Measurements from ENCODE around the gene RNF157. TPM values are rescaled to one million over a fixed set of nuclear protein-coding genes. Genes with fewer than 3 reads are reported as not detected.

Gene RNF157
- total and polyA plus RNA-seq, 4 donors: 0.36 to 3.8 (median 1.8) TPM

DNA sequence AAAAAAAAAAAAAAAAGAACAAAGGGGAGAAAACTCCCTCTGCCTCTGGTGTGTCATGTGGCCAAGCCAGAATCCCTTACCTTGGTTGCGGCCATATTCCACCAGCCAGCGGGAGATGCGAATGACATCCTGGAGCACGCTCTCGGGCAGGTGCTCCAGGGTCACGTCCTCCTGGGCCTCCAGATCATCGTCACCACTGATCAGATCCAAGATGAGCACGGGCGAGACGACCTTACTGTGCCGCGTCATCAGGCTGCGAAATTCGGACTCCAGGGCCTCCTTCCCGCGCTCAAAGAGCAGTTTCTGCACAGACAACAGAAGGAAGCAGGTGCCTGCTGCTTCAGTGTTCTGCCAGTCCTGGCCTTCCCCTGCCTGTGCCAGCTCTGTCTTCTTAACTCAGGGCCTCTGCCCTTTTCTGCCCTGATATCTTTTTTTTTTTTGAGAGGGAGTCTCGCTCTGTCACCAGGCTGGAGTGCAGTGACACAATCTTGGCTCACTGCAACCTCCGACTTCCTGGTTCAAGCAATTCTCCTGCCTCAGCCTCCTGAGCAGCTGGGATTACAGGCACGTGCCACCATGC, 142.5 kb downstream of the RNF157 start:
- Histone ChIP-seq H3K27ac (ENCODE audit: low read depth in 1 of 2, low read length in 2 of 2) (no peak overlapping the region), H3K36me3 (ENCODE audit: control insufficient read depth in 1 of 2, insufficient read depth in 2 of 2, low read length in 1 of 2) (peaks cover 5 to 6% of the 10 kb centered on the region in 2 donors), H3K27me3 (ENCODE audit: control insufficient read depth in 1 of 2, insufficient read depth in 2 of 2, low read length in 1 of 2) (no peaks in the 10 kb centered on the region), H3K4me3 (ENCODE audit: low read length in 2 of 2) (no peak overlapping the region), H3K4me1 (ENCODE audit: control insufficient read depth in 1 of 2, insufficient read depth in 2 of 2, low read length in 2 of 2) (peaks cover 0 to 2% of the 10 kb centered on the region in 2 donors), H3K9me3 (ENCODE audit: control insufficient read depth, low read length) (no peaks in the 10 kb centered on the region)
- DNase-seq: peak in 1 of 2 donors; percentile 52
- intact Hi-C loops (cut with DNase I): no loop called here
- no peak for ATAC-seq (ENCODE audit: low FRiP score)
- 90 to 96% methylated on average over 19 of the region's 19 CpGs for WGBS, 2 donors

DNA sequence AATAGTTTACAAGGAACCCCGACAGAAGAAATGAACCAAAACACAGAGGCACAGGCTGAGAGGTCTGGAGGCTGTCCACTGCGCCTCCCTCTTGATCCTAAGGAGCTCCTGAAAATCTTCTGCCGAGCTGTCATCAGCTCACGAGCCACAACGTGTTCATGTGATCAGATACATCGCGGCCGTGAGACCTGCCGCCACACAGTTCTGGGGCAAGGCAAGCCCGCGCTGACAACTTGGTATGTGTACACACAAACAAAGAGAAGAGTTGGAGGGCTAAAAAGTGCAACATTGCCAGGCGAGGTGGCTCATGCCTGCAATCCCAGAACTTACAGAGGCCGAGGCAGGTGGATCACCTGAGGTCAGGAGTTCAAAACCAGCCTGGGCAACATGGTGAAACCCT, 144.3 kb downstream of the RNF157 start:
- H3K4me3 ChIP-seq (ENCODE audit: low read length in 2 of 2): no peak overlapping the region
- peaks cover 6% of the 10 kb centered on the region in 2 donors for H3K36me3 ChIP-seq (ENCODE audit: control insufficient read depth in 1 of 2, insufficient read depth in 2 of 2, low read length in 1 of 2)
- H3K27me3 ChIP-seq (ENCODE audit: control insufficient read depth in 1 of 2, insufficient read depth in 2 of 2, low read length in 1 of 2): no peaks in the 10 kb centered on the region
- no peaks in the 10 kb centered on the region for H3K9me3 ChIP-seq (ENCODE audit: control insufficient read depth, low read length)
- no peak overlapping the region for H3K27ac ChIP-seq (ENCODE audit: low read depth in 1 of 2, low read length in 2 of 2)
- ATAC-seq (ENCODE audit: low FRiP score) (no peak), DNase-seq (peak in 1 of 2 donors; percentile 64)
- intact Hi-C loops (cut with DNase I): no loop called here
- no peaks in the 10 kb centered on the region for H3K4me1 ChIP-seq (ENCODE audit: control insufficient read depth in 1 of 2, insufficient read depth in 2 of 2, low read length in 2 of 2)
- 83 to 92% methylated on average over 13 of the region's 13 CpGs for WGBS, 2 donors

DNA sequence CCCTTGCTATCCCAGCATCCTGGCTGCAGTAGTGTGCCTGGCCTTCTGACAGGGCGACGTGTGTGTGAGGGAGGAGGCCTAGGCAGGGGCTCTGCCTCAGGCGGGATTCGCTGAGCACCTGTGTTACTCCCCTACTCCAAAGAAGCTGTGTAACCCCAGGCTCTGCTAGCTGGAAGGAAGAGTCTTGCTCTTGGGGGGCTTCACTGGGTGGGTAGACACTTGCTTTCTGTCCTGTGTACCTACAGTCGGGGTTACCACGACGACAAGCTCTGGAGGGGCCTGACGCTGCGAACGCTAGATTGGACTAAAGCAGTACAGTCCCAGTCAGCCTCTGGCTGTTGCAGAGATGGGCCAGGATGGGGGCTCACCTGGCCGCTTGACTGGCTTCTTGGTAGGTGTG, 146.2 kb downstream of the RNF157 start:
- Histone ChIP-seq H3K9me3 (ENCODE audit: control insufficient read depth, low read length) (no peaks in the 10 kb centered on the region), H3K27me3 (ENCODE audit: control insufficient read depth in 1 of 2, insufficient read depth in 2 of 2, low read length in 1 of 2) (no peaks in the 10 kb centered on the region), H3K27ac (ENCODE audit: low read depth in 1 of 2, low read length in 2 of 2) (no peak overlapping the region), H3K4me1 (ENCODE audit: control insufficient read depth in 1 of 2, insufficient read depth in 2 of 2, low read length in 2 of 2) (no peaks in the 10 kb centered on the region), H3K36me3 (ENCODE audit: control insufficient read depth in 1 of 2, insufficient read depth in 2 of 2, low read length in 1 of 2) (peaks cover 6 to 9% of the 10 kb centered on the region in 2 donors), H3K4me3 (ENCODE audit: low read length in 2 of 2) (no peak overlapping the region)
- ATAC-seq (ENCODE audit: low FRiP score) (no peak), DNase-seq (peak in 1 of 2 donors; percentile 55)
- WGBS, 2 donors: 83 to 95% methylated on average over 11 of the region's 11 CpGs
- intact Hi-C loops (cut with DNase I): no loop called here

DNA sequence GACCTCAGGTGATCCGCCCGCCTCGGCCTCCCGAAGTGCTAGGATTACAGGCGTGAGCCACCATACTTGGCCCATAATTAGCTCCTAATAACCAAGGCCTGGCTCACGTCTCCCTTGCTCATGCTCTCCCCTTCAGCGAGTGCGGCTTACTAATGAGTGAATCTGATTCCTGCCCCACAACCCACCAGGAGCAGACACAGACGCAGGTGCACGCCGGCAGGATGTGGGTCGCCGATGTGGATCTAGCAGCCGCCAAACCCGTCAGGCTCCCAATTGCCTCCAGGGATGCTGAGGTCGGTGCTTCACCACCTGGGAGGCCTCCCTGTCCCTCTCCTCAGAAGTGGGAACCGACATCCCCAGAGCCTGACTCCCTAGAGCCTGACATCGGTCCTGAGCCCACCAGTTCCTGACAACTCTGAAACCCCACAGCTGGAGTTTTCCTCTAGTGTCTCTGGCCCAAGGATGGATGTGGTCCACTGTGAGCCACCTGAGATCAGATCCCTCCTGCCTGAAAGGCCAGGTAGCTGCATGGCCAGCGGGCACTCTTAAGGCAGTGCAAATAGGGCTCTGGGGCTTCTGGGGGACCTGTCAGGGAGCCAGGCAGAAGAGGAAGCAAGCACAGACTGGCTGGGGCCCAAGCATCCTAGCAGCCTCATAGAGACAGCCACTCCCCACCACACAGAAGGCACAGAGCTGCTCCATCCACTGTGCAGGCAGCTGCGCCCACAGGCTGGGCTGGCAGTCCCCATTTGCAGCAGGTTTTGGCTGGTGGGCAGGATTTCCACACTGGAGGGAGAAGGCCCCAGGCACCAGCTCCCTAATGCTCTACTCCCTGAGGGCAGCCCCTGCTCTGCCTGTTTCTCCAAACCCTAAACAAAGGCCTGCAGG, 147.5 kb downstream of the RNF157 start:
- H3K27me3 ChIP-seq (ENCODE audit: control insufficient read depth in 1 of 2, insufficient read depth in 2 of 2, low read length in 1 of 2): no peaks in the 10 kb centered on the region
- H3K27ac ChIP-seq (ENCODE audit: low read depth in 1 of 2, low read length in 2 of 2): no peak overlapping the region
- ATAC-seq (ENCODE audit: low FRiP score) (no peak), DNase-seq (peak in 1 of 2 donors; percentile 43)
- no peak overlapping the region for H3K4me3 ChIP-seq (ENCODE audit: low read length in 2 of 2)
- H3K9me3 ChIP-seq (ENCODE audit: control insufficient read depth, low read length): no peaks in the 10 kb centered on the region
- no peaks in the 10 kb centered on the region for H3K4me1 ChIP-seq (ENCODE audit: control insufficient read depth in 1 of 2, insufficient read depth in 2 of 2, low read length in 2 of 2)
- 93 to 95% methylated on average over 19 to 20 of the region's 20 CpGs for WGBS, 2 donors
- intact Hi-C loops (cut with DNase I): no loop called here
- H3K36me3 ChIP-seq (ENCODE audit: control insufficient read depth in 1 of 2, insufficient read depth in 2 of 2, low read length in 1 of 2): peaks cover 6 to 15% of the 10 kb centered on the region in 2 donors

Small RNA genes lying within 50 kb of the gene (microRNA-seq; reads per million reads assigned to microRNA genes)
- 0.99 to 1.8 reads per million in 2 donors for gene MIR6868

Other genes with a start within 250 kb of the RNF157 start
- gene CDK3, start 239.6 kb downstream of the RNF157 start, total RNA-seq: 1 to 10 TPM; 3.5 to 7.2 TPM
- 10 to 100 TPM in 1 of 2 donors, 1 to 10 TPM in 1; 3.9 to 24.0 TPM for gene CDK3, start 239.6 kb downstream of the RNF157 start, polyA plus RNA-seq
- under 1 TPM; 0.16 to 0.21 TPM for gene EVPL, start 213.2 kb downstream of the RNF157 start, total RNA-seq
- 10 to 100 TPM in 1 of 2 donors, under 1 TPM in 1; 0.10 to 12.5 TPM for gene EVPL, start 213.2 kb downstream of the RNF157 start, polyA plus RNA-seq
- gene SRP68, start 168.0 kb downstream of the RNF157 start, total RNA-seq: 10 to 100 TPM; 57.6 to 60.9 TPM
- gene SRP68, start 168.0 kb downstream of the RNF157 start, polyA plus RNA-seq: 10 to 100 TPM; 35.1 to 41.8 TPM
- not detected for gene GALR2, start 165.7 kb downstream of the RNF157 start, total RNA-seq
- gene GALR2, start 165.7 kb downstream of the RNF157 start, polyA plus RNA-seq: not detected
- not detected for gene ZACN, start 161.3 kb downstream of the RNF157 start, total RNA-seq
- 1 to 10 TPM in 1 of 2 donors, under 1 TPM in 1; 0.75 to 3.0 TPM for gene ZACN, start 161.3 kb downstream of the RNF157 start, polyA plus RNA-seq
- gene EXOC7, start 136.7 kb downstream of the RNF157 start, total RNA-seq: 100 to 1,000 TPM in 1 of 2 donors, 10 to 100 TPM in 1; 98.8 to 138 TPM
- gene EXOC7, start 136.7 kb downstream of the RNF157 start, polyA plus RNA-seq: 100 to 1,000 TPM in 1 of 2 donors, 10 to 100 TPM in 1; 25.7 to 102 TPM
- not detected for gene FOXJ1, start 99.2 kb downstream of the RNF157 start, total RNA-seq
- gene FOXJ1, start 99.2 kb downstream of the RNF157 start, polyA plus RNA-seq: not detected
- 10 to 100 TPM; 25.8 to 30.2 TPM for gene UBALD2, start 24.9 kb upstream of the RNF157 start, total RNA-seq
- gene UBALD2, start 24.9 kb upstream of the RNF157 start, polyA plus RNA-seq: 10 to 100 TPM; 23.2 to 27.7 TPM
- 1 to 10 TPM; 3.4 to 4.2 TPM for gene QRICH2, start 67.8 kb upstream of the RNF157 start, total RNA-seq
- gene QRICH2, start 67.8 kb upstream of the RNF157 start, polyA plus RNA-seq: 10 to 100 TPM in 1 of 2 donors, 1 to 10 TPM in 1; 1.4 to 12.8 TPM
- 10 to 100 TPM; 47.2 to 64.4 TPM for gene PRPSAP1, start 113.4 kb upstream of the RNF157 start, total RNA-seq
- 10 to 100 TPM; 29.7 to 45.2 TPM for gene PRPSAP1, start 113.4 kb upstream of the RNF157 start, polyA plus RNA-seq
- gene SPHK1, start 144.1 kb upstream of the RNF157 start, total RNA-seq: 10 to 100 TPM; 22.2 to 24.5 TPM
- gene SPHK1, start 144.1 kb upstream of the RNF157 start, polyA plus RNA-seq: 10 to 100 TPM in 1 of 2 donors, 1 to 10 TPM in 1; 8.6 to 13.9 TPM
- gene UBE2O, start 212.7 kb upstream of the RNF157 start, total RNA-seq: 10 to 100 TPM; 14.0 to 24.7 TPM
- gene UBE2O, start 212.7 kb upstream of the RNF157 start, polyA plus RNA-seq: 10 to 100 TPM in 1 of 2 donors, 1 to 10 TPM in 1; 2.5 to 11.0 TPM
- not detected for gene AANAT, start 227.1 kb upstream of the RNF157 start, total RNA-seq
- not detected for gene AANAT, start 227.1 kb upstream of the RNF157 start, polyA plus RNA-seq

Data from aorta (tissue), 5 donors.